Left hindlimb (tissue), 1 donor: ENCODE measurements around the gene CEP43.

Source experiments
- DNase-seq: peaks from one replicate; pipeline ENCODE4 v3.0.0-alpha.2; 2018

The CEP43 gene

DNA sequence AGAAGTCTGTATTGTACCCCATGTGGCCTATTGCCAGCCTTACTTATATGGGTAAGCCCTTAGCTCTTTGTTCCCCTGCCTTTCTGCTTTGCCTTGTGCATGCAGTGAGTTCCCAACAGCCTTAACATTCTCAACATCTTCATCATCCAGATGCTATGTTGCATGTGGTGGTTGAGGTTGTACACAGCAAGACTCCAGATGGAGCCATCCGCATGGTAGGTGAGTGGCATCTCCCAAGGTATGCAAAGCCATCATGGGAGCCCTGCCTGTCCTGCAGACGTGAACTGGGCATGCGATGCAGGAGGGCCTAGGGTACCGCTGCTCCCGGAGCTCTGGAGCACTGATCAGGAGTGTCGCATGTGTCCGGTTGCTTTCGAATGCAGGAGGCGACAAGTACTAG lies 16.1 kb downstream of the CEP43 start:
- DNase-seq = no peak

DNA sequence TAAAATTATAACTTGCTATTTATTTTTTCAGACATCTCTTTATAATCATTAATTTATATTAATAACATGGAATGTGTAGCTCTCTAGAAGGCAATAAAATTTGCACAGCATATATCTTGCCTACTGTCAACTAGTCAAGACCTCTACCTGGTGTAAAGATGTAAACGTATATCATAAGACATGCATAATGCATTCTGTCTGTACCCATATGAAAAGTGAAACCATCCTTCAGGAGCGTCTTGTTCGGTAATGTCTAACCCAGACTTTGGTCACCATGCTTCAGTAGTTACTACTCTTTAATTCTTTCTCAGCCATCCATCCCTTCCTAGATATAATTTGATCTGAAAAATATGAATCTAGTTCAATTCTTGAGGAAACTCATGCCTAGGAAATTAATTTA lies 21.0 kb downstream of the CEP43 start:
- DNase-seq = no peak

DNA sequence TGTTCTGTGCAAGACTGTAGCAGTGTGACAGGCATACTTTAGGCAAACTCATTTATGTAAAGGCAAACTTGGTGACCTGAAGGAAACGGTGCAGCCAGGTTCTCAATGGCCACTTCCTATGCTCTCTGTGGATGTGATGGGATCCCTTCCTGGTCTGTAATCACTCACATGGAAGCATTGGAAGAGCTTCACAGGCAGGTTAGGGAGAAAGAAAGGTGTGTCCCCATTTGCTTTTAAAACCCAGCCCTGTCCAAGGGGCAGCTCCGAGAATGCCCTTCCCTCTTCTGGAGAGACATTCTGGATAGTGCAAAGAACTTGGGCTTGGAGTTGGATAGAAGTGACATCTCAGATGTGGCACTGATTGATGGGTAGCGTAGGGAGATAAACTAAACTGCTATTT lies 28.1 kb downstream of the CEP43 start:
- no peak for DNase-seq

DNA sequence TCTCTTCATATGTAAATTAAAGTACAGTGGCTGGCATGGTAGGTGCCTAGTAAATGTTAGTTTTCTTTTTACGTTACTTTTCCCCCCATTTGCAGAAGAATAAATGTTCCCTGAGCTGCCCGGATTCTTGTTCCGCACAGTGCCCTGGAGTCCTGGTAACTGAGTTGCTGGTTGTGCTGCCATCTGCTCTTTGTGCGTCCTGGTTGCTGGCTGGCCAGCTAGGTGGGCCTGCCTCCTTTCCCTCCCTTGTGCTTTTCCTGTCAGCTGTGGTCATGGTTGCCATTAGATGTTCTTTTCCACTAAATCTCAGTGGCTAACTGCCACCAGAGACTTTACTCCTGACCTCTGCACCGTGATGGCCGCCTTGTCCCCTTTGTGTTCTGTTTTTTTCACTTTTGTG lies 28.6 kb downstream of the CEP43 start:
- DNase-seq = no peak

DNA sequence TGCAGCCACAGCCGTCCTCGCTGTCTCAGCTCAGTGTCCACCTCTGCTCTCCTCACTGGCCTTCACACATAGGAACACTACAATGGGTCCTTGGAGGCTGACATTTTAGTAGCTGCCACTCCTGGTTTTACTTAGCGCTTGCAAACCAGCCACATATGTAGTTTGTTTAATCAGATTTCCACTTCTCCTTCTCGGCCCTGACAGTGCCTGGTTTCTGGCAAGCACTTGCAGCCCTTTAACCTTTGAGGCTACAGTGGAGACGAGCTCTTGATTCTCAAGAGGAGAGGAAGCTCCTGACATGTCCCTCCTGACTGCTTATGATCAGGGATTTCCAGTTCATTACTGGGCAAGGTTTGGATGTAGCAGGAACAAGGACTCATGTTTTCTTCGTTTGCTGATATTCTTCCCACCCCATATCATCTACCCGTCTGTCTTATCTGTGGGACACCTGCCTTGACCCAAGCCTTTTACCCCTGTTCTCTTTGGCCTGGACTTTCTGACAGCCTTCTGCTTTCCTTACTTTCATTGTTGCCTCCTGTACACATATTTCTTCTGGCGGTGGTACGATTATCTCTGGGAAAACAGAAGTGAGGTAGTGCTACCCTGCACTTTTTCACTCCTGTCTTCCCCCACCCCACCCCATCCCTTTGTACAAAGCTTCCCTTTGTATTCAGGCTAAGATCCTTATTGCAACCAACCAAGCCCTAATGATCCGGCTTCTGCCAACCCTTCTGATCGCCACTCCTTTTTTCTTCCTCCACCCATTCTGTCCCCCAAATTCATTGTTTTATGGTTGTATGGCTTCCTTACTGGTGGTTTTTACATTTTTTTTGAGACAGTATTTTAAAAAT lies 31.2 kb downstream of the CEP43 start:
- DNase-seq = no peak

DNA sequence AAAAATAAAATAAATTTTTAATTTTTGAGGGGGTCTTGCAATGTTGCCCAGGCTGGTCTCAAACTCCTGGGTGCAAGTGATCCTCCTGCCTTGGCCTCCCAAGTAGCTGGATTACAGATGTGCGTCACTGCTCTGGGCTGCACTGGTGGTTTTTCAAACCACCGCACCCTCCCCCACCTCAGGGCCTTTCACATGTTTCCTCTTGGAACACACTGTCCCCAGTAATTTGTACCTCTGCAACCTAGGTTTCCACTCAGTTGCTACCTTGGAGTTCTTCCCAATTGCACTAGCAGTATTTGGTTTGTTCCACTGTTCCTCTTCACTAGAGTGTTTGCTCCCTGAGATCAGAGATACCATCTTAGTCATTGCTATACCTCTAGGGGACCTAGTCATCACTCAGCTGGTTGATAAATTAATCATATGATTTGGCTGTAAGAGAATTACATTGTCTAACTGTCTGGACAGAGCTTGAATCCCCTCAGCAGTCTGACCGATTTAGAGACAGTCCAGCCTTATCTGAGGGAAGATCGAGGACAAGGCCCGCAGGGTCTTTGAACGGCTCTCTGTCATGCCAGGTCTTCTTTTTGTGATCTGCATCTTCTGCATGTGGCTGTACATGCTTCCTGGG lies 32.0 kb downstream of the CEP43 start:
- no peak for DNase-seq

DNA sequence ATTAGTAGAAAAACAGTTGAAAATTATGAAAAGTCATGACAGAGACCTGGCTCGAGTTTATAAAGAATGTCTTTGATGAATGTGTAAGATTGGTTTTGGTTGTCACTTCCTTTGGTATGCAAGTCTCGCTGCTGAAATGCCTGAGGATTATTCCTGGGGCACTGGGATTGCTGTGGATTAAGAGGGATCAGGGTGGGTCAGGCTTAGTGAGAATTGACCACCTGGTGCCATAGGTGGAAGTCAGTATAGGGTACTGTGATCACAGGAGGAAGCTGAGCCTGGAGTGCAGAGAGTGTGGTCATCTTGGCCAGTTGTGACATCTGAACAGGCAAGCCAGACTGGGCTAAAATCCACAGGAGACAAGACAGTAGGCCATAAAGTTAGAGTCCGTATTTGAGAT lies 34.9 kb downstream of the CEP43 start:
- no peak for DNase-seq

DNA sequence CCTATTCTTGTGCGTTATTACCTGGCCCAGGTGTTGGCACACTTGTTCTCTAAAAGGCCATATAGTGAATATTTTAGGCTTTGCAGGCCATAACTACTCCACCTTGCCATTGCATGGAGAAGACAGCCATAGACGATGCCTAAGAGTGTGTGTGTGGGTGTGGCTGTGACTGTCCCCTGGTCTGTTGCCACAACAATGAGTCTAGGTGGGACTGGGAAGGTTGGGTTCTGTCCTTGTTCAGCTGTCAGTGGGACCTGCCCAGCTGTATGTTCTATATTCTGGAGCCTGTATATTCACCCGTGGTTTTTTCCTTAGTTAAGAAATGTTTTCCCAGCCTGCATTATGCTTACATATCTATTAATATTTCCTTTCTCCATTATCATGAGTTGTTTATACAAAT lies 38.6 kb downstream of the CEP43 start:
- no peak for DNase-seq

DNA sequence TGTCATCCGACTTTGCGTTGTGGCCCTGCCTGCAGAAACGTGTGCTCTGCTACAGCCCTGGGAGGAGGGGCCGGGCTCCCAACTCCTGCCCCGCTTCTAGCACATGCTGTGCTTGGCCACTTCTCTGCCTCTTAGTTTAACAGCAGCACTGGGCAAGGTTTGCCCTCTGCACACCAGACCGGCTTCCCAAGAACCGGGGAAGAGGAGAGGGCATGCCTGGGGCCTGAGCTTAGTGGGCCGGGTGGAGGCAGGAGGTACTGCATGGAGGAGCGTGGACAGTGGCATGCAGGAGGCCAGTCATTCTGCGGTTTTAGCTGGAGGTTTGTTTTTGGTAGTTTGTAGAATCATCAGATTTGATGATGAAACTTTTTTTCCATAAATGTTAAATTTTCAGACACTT lies 45.5 kb downstream of the CEP43 start:
- DNase-seq = no peak

DNA sequence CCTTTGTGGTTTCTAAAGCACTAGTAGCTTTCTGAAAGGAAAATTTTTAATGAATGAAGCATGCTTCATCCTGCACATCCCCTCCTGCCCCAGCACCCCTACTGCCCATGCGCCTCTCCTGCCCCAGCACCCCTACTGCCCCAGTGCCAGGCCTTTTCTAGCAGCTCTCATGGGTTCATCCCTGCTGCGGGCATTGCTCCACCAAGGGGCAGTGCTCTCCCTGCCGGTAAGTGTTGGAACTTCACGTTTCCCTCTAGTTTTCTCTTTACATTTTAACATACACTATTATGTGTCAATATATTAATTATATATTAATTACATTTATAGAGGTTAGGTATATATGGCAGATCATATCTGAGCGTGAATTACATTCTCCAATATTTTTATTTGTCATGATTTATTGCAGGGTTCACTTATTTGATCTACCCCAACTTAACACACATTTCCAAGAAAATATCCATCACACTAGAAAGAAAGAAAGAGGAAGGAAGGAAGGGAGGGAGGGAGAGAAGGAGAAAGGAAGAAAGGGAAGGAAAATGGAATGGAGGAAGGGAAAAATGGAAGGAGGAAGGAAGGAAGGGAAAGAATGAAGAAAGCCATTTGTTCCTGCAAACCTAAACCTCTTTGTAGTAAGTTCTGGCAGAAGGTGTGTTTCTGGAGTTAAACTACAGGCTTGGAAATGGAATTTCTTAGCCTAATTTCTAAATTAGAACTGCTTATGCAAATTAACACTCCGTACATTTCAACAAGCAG lies 46.8 kb downstream of the CEP43 start:
- no peak for DNase-seq

DNA sequence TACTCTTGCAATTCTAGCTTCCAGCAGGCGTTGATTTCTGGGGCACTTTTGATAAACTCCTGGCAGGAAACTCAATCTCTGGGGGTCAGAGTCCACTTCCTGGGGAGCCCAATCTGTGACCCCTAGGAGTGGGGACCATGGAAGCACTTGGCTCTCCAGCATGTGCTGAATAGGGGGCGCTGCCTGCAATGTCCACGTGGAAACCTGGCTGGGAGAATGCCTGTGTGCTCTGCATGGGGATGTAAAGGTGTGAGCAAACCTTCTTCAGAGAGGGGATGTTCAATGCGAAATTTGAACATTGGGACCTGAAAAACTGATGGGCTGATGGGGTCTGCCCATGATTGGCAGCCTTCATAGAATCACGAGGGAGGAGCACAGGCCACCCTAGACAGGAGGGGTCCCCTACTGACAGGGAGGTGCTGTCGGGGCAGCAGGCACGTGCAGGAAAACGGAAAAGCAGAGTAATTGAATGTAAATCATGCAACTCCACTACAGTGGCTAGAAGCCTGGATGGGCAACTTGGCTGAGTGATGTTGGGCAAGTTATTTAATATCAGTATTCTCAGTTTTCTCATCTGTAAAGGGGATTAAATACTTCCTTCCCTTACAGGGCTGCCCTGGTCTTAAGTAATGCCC lies 47.8 kb downstream of the CEP43 start:
- DNase-seq = no peak

DNA sequence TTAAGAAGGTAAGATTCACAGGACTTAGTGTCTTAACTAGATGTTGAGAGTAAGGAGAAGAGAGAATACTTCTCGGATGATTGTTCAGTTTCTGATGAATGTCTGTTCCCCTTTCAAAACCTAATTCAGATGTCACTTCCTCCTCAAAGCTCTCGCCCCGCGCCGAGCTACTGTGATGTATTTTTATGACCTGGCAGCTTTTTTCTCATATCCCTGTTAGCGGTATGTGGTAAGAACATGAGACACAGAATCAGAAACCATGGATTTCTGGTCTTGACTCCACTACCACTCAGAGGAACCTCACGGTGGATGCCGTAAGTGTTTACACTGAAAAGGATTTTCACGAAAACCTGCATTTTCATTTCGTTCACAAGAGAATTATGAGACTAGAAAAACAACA lies 48.4 kb downstream of the CEP43 start:
- DNase-seq = no peak
